Fibroblast of gingiva (primary cell): ENCODE measurements around the gene LRWD1.
A peak's percentile ranks its signal among the peaks of the same experiment; 100 is the strongest.
"Not testable (repeated sequence)": the region's sequence is repeated elsewhere in the genome, so short reads cannot be mapped to it uniquely, and the experiment has no call there.

Experiments used
- DNase-seq: peaks from one replicate; pipeline ENCODE4 v3.0.0-alpha.2; 2011; ENCODE audit warnings: low read depth

LRWD1 gene

DNA sequence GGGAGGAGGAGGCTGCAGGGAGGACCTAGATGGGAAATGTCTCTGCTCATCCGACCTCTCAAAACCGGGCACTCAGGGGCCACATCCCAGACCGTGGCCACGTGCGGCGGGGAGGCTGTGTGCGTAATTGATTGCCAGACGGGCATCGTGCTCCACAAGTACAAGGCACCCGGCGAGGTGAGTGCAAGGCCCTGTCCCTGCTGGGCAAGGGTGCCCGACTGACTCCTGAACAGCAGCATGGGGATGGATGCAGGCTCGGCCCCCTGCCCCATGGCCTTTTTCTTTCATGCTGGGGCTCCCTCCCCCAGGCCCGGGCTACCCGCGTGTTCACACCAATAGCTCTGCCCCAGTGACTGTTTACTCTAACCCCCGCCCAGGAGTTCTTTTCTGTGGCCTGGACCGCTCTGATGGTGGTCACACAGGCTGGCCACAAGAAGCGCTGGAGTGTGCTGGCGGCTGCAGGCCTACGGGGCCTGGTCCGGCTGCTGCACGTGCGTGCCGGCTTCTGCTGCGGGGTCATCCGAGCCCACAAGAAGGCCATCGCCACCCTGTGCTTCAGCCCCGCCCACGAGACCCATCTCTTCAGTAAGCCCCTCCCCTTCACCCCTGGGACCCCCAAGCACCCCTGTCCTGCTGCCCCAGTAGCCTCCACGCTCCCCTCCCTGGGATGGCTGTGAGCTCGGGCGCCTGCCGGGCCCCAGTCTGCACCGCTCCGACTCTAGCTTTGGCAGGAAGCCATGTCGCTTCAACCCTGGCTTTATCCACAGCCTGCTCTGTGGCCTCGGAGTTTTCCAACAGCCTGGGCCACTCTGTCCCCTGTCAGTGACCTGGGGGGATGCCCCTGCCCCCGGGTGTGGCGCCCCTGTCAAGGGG is 3.9 kb downstream of the LRWD1 start:
- no peak for DNase-seq

DNA sequence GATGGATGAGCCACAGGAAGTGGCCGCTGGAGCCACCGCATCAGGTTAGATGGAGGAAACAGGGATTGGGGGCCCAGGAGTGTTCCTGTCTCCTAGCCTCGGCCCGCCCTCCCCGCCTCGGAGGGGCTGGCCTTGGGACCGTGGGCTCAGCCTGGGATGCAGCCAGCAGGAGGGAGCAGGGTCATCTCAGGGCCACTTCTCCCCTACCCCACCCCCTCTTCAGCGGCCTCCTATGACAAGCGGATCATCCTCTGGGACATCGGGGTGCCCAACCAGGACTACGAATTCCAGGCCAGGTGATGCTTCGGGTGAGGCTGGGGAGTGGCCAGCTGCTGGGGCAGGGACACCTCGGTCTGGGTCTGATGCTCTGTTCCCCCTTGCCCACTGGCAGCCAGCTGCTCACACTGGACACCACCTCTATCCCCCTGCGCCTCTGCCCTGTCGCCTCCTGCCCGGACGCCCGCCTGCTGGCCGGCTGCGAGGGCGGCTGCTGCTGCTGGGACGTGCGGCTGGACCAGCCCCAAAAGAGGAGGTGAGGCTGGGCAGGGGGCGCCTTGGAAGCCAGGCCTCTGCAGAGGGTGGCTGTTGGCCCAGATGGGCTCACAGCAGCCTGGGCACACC is 4.7 kb downstream of the LRWD1 start:
- no peak for DNase-seq

DNA sequence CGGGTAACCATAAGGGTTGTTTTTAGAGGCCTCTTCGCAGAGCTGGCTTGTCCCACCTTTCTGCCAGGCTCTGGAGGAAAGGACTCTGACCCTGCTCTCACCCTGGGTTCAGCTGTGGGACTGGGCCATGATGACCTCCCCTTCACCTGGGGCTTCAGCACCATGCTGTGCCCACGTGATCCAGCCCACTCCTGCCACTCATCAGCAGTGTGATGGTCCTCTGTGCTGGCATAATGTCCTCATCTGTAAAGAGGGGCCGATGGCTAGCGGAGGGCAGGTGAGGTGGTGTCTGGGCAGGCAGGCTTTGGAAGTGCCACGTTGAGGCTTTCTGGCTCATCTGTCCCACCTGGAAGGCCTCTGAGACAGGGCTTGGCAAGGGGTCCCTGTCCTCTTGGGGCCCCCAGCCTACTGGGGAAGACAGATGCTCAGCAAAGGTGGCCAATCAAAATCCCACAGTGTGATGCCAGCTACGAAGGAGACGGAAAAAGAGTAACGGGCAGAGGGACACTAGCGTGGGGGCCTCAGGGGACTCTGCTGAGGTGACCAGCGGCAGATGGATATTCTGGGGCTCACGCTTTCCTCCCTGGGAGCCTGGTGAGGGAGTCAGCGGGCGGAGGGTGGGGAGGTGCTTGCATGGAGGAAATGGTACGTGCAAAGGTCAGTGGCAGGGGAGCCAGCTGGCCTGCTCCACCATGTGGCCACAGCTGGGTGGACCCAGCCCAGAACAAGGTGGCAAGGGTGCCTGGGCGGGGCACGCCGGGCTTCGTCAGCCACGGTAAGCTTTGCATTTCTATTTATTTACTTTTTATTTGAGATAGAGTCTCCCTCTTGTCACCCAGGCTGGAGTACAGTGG is 5.4 kb downstream of the LRWD1 start:
- DNase-seq, result no peak

DNA sequence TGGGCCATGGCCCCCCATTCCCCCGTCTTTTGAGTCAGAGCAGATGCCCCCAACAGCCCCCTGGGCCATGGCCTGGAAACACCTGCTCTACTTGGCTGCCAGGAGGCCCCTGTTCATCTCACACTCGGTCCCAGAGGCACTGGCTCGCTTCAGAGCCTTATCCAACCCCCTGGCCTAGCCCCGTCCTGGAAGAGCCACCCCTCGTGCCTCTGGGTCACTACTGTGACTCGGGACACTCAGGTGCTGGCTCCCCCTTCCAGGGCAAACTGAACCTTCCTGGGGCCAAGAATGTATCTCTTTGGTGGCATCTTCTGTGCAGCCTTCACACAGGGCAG is 7.0 kb downstream of the LRWD1 start:
- no peak for DNase-seq

DNA sequence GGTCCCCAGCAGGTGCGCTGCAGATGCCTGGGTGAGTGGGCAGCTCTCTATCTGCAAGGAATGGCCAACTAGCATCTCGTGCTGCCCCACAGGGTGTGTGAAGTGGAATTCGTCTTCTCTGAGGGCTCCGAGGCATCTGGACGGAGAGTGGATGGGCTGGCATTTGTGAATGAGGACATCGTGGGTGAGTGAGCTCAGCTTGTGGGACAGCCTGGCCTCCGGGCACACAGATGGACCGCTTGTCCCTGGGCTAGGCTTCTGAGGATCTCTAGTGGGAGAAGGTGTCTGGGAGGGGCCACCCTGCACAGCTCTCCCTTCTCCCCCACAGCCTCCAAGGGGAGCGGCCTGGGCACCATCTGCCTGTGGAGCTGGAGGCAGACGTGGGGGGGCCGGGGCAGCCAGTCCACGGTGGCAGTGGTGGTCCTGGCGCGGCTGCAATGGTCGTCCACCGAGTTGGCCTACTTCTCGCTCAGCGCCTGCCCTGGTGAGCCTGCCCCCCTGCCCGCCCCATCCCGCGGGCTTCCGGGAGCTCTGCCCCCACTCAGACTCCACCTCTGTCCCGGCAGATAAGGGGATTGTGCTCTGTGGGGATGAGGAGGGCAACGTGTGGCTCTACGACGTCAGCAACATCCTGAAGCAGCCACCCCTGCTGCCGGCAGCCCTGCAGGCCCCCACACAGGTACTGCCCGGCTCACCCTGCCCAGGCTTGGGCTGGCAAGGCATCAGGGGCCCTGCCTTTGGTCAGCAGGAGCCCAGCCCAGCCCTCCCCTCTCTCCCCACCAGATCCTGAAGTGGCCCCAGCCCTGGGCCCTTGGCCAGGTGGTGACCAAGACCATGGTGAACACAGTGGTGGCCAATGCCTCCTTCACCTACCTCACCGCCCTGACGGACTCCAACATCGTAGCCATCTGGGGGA is 7.6 kb downstream of the LRWD1 start:
- DNase-seq, result no peak

DNA sequence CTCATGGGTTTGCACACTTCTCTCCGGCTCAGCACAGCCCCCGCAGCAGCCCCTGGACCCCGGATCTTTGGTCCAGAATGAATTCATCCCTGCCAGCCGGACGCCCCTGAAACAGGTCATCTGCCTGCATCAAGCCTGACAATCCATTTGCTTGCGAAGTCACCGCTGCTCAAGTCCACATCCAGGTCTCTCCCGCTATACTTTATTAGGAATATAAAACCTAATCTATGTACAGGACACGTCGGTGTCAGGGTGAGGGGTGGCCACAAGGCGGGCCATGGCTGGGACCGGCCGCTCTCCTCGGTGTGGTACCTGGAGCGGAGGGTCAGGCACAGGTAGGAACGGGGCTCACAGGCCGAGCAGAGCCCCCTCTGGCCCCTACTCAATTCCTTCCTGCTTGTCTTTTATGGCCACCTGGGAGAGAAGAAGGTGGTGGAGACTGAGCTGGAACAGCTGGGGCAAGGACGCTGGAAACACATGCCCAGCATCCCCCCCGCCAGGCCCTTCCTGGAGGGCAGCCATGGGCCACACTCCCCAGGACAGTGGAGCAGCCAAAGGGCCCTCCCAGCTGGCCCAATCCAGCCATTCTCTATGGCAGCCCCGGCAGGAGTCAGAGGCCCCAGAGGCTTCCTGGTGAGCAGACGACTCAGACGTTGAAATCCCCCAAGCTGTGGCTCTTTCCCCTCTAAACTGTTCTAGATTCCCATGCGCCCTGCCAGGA is 8.6 kb downstream of the LRWD1 start:
- DNase-seq, result no peak

DNA sequence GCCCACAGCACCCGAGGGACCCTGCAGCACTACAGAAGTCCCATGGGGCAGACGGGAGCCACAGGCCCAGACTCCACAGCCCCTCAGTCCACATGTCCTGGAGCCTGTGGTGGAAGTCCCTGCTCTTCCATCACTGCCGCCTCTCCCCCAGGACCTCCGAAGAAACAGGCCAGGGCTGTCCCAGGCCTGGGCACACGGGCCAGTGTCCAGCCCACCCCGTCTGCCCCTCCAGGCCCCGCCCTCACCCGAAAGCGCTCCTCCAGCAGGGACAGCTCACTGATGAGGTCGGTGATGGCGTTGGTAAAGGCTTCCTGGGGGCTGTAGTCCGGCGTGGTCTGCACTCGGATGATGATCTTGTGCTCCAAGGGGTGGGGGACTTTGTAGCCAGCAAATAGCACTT is 9.3 kb downstream of the LRWD1 start:
- not testable (repeated sequence) for DNase-seq

DNA sequence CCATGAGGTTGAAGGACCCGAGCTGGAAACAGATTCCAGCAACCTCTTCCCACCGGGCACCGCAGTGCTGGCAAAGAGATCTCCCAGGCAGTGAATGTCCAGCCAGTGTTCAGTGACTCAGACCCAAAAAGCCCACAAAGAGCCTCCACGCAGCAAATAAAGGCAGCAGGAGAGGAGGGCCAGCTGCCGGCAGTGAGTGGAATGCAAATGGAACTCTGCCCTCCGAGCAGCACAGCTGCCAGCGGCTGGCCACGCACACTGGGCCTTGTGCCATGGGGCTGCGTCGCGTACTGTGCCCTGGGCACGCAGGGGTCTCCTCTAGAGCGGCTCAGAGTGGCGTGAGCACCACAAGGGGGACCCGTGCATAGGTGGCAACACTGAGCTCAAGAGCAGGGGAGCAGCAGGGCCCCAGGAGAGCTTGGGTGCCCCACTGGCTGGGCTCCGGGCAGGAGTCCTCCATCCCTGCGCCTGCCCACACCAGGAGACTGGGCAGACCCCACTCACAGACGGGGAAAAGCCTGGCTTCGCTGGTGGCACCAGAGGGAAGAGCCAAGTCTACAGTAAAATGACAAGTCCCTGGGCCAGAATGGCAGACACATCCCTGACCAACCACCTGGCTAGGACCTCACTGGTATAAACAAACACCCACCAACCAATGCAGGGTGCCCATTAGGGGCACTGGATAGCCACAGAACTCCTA is 10.1 kb downstream of the LRWD1 start:
- peak; percentile 36 for DNase-seq

DNA sequence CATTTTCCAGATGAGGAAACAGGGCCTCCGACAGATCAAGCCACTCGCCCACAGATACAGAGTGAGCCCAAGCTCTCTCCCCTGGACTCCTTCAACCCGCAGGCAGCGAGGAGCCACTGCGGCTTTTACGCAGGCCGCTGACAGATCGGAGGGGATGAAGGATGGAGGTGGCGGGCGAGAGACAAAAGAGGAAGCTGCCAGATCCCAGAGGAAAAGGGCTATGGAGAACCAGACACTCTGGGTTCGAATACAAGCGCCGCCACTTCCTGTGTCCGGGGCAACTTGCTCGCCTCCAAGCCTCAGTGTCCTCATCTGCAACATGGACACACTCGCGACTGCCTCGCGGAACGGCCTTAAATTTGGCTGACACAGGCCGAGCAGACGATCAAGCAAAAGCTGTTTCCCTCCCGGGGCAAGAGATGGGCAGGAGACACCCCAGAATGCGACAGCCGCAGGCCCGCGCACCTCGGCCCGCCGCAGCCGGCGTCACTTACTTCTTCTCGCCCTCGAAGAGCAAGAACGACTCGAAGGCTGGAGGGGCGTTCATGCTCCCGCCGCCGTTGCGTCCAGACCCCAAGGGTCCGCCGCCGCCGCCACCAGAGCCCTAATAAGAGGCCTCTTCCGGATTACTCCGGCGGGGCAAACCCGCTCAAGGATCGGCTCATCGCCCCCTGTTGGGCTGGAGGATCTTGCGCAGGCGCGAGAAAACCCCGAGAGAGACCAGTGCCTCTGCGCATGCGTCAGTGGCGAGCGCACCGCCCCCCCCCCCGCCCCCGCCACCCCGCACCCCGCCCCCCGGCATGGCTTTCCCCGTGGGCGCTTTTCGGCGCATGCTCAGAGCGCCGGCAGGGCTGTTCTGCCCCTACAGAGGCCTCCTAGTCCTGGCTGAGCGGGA is 13.8 kb downstream of the LRWD1 start, which contains the start of gene POLR2J:
Gene POLR2J, minus strand, starts transcription at position 609 of the 895 bp plus-strand sequence. Its CDS starts 62 bp downstream, at position 547.
- DNase-seq, result peak; percentile 55

DNA sequence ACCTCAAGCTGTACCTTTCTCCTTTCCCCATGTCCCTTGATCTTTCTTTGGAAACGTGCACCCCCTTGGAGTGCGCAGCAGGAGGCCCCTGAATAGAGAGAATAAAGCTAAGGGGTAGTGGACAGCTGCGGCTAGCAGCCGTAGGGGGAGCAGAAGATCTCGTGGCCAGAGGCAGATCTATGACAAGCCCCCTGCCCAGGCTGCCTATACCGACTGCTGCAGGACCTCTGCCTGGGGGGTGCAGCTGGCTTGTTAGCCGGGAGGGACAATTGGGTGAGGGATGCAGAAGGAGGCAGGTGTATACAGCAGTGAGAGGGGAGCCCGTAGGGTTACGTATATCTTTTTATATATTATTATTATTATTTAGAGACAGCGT is 14.4 kb downstream of the LRWD1 start:
- DNase-seq, result not testable (repeated sequence)

DNA sequence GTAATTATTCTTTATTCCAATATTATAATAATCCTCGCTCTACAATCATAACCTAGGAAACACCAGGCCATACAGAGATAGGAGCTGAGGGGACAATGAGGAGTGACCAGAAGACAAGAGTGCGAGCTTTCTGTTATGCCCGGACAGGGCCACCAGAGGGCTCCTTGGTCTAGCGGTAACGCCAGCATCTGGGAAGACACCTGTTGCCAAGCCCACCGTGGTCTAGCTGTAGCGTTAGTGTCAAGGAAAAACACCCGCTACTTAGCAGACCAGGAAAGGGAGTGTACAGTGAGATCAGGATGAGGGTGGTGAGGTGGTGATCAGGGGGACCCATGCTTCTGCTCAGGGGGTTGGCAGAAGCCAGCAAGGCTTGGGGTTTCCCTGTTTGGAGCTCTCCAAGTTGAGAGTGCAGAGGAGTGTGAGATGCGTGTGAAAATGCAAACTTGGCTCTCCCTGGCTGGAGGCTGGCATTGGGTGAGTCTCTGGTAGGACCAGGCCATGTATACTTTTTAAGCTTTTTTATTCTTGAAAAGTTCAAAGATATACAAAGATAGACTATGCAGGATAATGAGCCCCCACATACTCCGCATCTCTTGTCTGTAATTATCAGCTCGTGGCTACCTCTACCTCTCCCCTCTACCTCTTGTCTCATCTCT is 15.3 kb downstream of the LRWD1 start:
- DNase-seq, result not testable (repeated sequence)

DNA sequence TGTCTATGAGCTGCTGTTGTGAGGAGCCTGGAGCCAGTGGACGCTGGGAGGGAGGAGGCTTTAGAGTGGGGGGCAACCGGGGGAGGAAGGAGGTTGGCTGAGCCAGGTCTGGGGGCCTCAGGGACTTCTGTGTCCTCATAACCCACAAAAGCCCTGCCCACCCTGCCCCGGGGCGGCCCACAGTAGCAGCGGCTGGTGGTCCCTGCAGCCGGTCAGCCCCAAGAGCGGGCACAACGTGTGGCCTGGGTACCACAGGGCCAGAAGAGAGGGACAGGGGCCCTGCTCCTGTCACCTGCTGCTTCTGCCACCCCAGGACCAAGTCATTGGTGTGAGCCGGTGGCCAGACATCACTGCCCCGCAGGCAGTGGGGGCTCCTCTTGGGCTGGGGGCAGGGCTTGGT is 17.2 kb downstream of the LRWD1 start:
- not testable (repeated sequence) for DNase-seq

DNA sequence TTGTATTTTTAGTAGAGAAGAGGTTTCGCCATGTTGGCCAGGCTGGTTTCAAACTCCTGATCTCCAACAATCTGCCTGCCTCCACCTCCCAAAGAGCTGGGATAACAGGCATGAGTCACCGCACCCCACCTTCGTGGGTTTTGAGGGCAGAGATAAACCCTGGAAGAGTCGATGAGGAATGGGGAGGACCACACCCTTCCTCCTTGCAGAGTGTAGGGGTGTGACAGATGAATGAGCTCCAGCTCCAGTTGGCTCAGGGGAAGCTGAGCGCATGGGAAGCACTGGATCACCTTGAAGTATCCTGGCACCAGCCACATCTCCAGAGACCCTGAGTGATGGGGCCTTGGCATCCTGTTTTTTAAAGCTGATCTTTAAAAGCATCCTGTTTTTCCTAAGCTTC is 19.5 kb downstream of the LRWD1 start:
- not testable (repeated sequence) for DNase-seq

DNA sequence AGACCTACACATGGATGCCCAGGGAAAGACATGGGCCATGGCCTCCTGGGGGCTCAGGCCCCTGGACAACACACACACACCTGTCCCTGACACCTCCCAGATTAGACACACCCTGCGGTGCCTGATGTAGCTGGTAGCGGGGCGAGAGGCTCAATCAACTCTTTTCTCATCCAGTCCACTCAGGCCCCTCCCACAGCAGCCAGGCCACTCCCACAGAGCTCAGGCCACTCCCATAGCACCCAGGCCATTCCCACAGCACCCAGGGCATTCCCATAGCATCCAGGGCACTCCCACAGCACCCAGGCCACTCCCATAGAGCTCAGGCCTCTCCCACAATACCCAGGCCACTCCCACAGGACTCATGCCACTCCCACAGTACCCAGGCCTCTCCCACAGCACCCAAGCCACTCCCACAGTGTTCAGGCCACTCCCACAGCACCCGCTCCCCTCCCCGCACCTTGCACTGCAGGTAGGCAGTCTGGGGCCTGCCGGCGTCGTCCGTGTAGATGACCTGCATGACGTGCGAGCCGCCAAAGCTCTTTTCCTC is 25.8 kb downstream of the LRWD1 start:
- DNase-seq, result not testable (repeated sequence)

DNA sequence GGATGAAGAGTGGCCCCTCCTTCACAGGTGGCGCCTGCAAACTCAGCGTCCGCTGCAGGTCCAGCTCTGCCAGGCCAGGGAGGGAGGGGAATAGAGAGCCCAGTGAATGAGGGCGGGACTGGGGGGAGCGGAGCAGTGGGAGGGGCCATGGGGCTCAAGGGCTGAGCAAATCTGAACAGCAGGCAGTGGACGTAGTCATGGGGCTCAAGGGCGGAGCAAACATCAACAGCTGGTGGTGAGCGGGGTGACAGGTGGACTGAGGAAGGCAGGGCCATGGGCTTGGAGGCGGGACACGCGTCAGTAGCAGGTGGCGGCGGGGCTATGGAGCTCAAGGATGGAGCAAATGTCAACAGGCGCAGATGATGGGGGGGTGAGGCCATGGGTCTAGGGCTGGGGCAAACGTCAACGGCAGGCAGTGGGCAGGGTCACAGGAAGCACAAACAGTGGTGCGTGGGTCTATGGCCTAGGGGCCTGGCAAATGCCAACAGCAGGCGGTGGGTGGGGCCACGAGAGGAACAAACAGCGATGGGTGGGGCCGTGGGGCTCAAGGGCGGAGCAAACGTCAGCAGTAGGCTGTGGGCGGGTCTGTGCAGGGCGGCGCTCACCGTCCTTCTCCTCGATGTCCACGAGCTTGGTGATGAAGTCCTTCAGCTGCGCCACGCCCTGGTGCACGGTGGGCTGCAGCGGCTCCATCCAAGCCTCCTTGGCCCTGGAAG is 28.6 kb downstream of the LRWD1 start:
- DNase-seq, result not testable (repeated sequence)

DNA sequence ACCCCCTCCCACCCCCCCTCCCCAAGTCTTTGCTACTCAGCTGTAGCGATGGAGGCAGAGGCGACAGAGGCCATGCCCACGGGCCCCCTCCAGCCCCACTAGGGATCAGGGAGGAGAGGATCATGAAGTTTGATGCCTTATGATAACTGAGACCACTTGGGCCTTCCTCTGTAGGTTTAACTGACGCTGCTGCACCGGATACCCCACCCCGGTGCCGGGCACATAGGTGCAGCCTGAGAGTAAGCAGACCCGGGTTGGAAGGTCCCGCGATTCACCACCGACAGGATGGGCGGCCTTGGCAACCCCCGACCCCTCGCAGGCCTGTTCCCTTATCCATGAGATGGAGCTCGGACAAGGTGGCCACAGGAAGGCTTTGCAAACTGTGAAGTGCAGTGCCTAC is 29.2 kb downstream of the LRWD1 start:
- not testable (repeated sequence) for DNase-seq

DNA sequence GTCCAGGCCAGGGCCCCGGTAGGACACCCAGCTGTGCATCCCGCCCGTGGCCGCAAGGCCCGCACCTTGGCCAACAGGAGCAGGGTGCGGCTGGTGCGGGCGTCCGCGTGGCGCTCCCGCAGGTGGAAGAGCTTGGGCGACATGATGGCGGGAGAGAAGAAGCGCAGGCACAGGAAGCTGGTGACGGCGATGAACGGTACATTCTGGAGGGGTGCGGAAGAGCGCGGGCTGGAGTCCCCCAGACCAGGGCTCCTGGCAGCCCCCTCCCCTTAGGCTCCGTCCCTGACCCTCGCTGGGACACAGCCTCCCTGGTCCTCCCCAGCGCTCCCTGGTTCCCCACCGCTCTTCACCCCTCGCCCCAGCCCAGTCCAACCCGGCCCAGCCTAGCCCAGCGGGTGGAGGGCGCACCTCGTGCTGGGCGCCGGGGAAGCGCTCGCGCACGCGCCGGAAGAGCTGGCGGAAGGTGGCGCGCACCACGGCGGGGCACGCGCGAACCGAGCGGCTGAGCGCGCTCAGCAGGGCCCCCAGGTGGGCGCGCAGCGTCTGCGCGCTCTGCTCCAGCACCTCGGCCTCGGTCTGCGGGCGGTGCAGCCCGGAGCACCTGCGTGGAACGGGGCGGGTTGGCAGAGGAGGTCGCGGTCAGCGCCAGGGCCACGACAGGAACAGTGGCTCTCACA is 29.8 kb downstream of the LRWD1 start:
- not testable (repeated sequence) for DNase-seq
